ENCODE data around the gene PDAP1. TPM values are rescaled to one million over a fixed set of nuclear protein-coding genes. Genes with fewer than 3 reads are reported as not detected.

PDAP1 gene
- total and polyA plus RNA-seq, 2 of the 8 experiments (the other 6 are each of a cell fraction or from before 2014, with no cell fraction given): 26.6 to 169 TPM

DNA sequence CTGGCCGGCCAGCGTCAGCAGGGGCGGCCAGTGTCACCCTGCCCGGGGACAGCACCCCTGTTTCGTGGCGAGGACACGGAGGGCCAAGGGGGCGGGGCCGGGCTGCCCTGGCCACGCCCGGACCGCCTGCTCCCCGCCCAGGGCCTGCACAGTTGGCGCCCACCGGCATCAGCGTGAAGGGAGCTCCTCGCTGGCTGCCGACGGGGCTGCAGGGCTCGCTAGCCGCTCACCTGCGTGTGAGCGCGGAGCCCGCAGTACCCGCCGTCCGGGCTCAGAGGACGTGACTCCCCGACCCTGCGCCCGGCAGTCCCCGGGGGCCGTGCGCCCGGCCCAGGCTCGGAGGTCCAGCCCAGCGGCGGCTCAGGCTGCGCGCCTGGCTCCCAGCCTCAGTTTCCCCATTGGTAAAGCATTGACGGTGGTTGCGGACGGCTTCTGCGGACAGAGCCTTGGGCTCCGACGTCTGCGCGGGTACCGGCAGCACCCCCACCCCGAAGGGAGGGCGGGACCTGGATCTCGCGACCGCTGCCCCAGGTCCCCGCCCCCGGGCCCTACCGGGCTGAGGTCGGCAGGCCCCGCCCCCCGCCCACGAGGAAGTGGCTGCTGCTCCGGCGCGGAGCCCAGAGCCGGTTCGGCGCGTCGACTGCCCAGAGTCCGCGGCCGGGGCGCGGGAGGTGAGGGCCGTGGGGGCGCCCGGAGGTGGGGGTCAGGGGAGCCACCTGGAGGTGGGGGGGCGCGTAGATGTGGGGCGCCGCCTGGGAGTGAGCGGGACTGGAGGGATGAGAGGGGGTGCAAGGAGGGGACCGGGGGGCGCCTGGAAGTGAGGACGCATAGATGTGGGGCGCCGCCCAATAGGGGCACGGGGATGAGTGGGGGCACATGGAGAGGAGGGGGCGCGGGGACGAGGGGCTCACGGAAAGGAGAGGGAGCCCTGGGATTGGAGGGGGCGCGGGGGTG lies 34.0 kb downstream of the PDAP1 start, which contains the start of gene ARPC1B (continued):
- TF ChIP-seq ATF3 (IDR thresholded peaks at IDR 0.05; ENCODE audit: insufficient read depth, low read depth, low read length) (no peak), MAFK (IDR thresholded peaks at IDR 0.05; ENCODE audit: low read depth, low read length) (no peak), ZNF274 (IDR thresholded peaks at IDR 0.05; ENCODE audit: borderline replicate concordance, extremely low read depth, low read length) (no peak), SIRT6 (IDR thresholded peaks at IDR 0.05; ENCODE audit: low read length) (no peak), EZH2 (IDR thresholded peaks at IDR 0.05; ENCODE audit: low read depth, low read length, severe bottlenecking) (no peak), POLR2A (IDR thresholded peaks at IDR 0.05; ENCODE audit: control extremely low read depth in 1 of 2, low read depth in 2 of 2, low read length in 2 of 2) (no peak; a peak in 1 of 3 replicates), POU5F1 (IDR thresholded peaks at IDR 0.05; ENCODE audit: low read depth, low read length) (no peak), RNF2 (IDR thresholded peaks at IDR 0.05; ENCODE audit: borderline replicate concordance, low read depth, low read length, missing control alignments, poor library complexity, severe bottlenecking) (no peak), SIX5 (IDR thresholded peaks at IDR 0.05; ENCODE audit: low read depth, low read length) (no peak), HDAC2 (IDR thresholded peaks at IDR 0.05; ENCODE audit: borderline replicate concordance in 1 of 2, low read depth in 2 of 2, low read length in 2 of 2) (peak in 1 of 2 experiments; percentile 7; a peak in 1 of 4 replicates), KDM1A (IDR thresholded peaks at IDR 0.05; ENCODE audit: borderline replicate concordance, low read length) (0 out of 2 replicates have a peak, but pooled peaks have one; percentile 14), KDM5A (IDR thresholded peaks at IDR 0.05; ENCODE audit: low read length) (no peak)
